ENCODE measurements around the gene BPIFB1. TPM values are rescaled to one million over a fixed set of nuclear protein-coding genes. Genes with fewer than 3 reads are reported as not detected.

BPIFB1 gene
- total and polyA plus RNA-seq, 2 of the 13 experiments (the other 11 are each of a cell fraction or from before 2014, with no cell fraction given), result 0.82 to 4.4 TPM

- TF ChIP-seq HIC2 (CRISPR knock-in tag; IDR thresholded peaks at IDR 0.05; ENCODE audit: low read depth) (peak; percentile 99), SAP130 (CRISPR knock-in tag; IDR thresholded peaks at IDR 0.05; ENCODE audit: low read depth) (peak; percentile 88), CENPT (CRISPR knock-in tag; IDR thresholded peaks at IDR 0.05; ENCODE audit: low read depth) (peak; percentile 67; the same call in 1 of the 2 replicates), ATF7-NPFF (CRISPR knock-in tag; IDR thresholded peaks at IDR 0.05; ENCODE audit: low read depth) (peak; percentile 81), ZBTB14 (CRISPR knock-in tag; IDR thresholded peaks at IDR 0.05) (no peak), ZC3H4 (CRISPR knock-in tag; IDR thresholded peaks at IDR 0.05; ENCODE audit: borderline replicate concordance) (no peak), ZNF362 (CRISPR knock-in tag; IDR thresholded peaks at IDR 0.05; ENCODE audit: borderline replicate concordance) (0 out of 2 replicates have a peak, but pooled peaks have one; percentile 10), ATAD3A (CRISPR knock-in tag; IDR thresholded peaks at IDR 0.05) (no peak), ZNF512B (CRISPR knock-in tag; IDR thresholded peaks at IDR 0.05; ENCODE audit: borderline replicate concordance) (no peak), ZNF496 (CRISPR knock-in tag; IDR thresholded peaks at IDR 0.05; ENCODE audit: insufficient replicate concordance) (no peak), DPF2 (CRISPR knock-in tag; IDR thresholded peaks at IDR 0.05; ENCODE audit: borderline replicate concordance, low read depth) (no peak), ZNF274 (CRISPR knock-in tag; IDR thresholded peaks at IDR 0.05) (peak; percentile 94), ATF7 (IDR thresholded peaks at IDR 0.05) (no peak), ATF7 (CRISPR knock-in tag; IDR thresholded peaks at IDR 0.05) (peak; percentile 86), ZNF773 (CRISPR knock-in tag; IDR thresholded peaks at IDR 0.05; ENCODE audit: borderline replicate concordance) (no peak)
Observed at GRCh38 chr20:33277471-33278441, 5.3 kb upstream of the BPIFB1 start (continued).

Measured in HepG2 (cell line).